Activated T-cell treated with anti-CD3 and anti-CD28 coated beads, Interleukin-2, amount 50 U/mL, for 4 hours (primary cell): Measurements from ENCODE around the gene GTPBP6. TPM values are rescaled to one million over a fixed set of nuclear protein-coding genes. Genes with fewer than 3 reads are reported as not detected.
"Not testable (repeated sequence)": the region's sequence is repeated elsewhere in the genome, so short reads cannot be mapped to it uniquely, and the experiment has no call there.

Experiments used
- ATAC-seq, 2 donors: fragments of 200-7000 bp; cut with Tn5 transposase; one replicate each; pipeline ENCODE4 v1.10.0; 2021
- DNase-seq: peaks from one replicate; pipeline ENCODE4 v3.0.0-alpha.2; 2020
- H3K27me3 Mint-ChIP-seq: one replicate; pipeline ENCODE4 v1.8.0; 2021; ENCODE audit warnings: low read depth, mixed read lengths
- H3K36me3 Mint-ChIP-seq: one replicate; pipeline ENCODE4 v1.8.0; 2022; ENCODE audit warnings: mixed read lengths; ENCODE audit not compliant: insufficient read depth
- H3K4me1 Mint-ChIP-seq: one replicate; pipeline ENCODE4 v1.8.0; 2021; ENCODE audit warnings: low read depth, mixed read lengths
- H3K4me3 Mint-ChIP-seq: one replicate; pipeline ENCODE4 v1.8.0; 2021; ENCODE audit warnings: mild to moderate bottlenecking, moderate library complexity, mixed read lengths
- H3K9me3 Mint-ChIP-seq: one replicate; pipeline ENCODE4 v1.8.0; 2021; ENCODE audit warnings: mixed read lengths
- total RNA-seq, 3 donors: library from RNA; stranded (reverse); gene quantifications; one replicate each; pipeline ENCODE4 v1.2.1, GENCODE V29; 2021

GTPBP6 gene
- total RNA-seq, 3 donors from 2014 or later = 123 to 142 (median 134) TPM

- Mint-ChIP-seq H3K4me3 (no peak overlapping the region), H3K4me1 (peaks cover 3% of the 10 kb centered on the region), H3K27me3 (peaks cover 3% of the 10 kb centered on the region), H3K36me3 (peaks cover 5% of the 10 kb centered on the region), H3K9me3 (no peaks in the 10 kb centered on the region)
- ATAC-seq (no peak), DNase-seq (no peak)
Measured at GRCh38 chrX:334971-335757, 16.6 kb upstream of the GTPBP6 start.

GRCh38 chrX:334331-334891 lies 15.8 kb upstream of the GTPBP6 start:
- Mint-ChIP-seq H3K4me3 (no peak overlapping the region), H3K27me3 (peaks cover 3% of the 10 kb centered on the region), H3K4me1 (peaks cover 3% of the 10 kb centered on the region), H3K36me3 (peaks cover 5% of the 10 kb centered on the region), H3K9me3 (no peaks in the 10 kb centered on the region)
- DNase-seq (no peak), ATAC-seq (no peak)

GRCh38 chrX:333611-334311 lies 15.2 kb upstream of the GTPBP6 start:
- DNase-seq (no peak), ATAC-seq (no peak)
- Mint-ChIP-seq H3K36me3 (peaks cover 5% of the 10 kb centered on the region), H3K9me3 (no peaks in the 10 kb centered on the region), H3K4me1 (peaks cover 3% of the 10 kb centered on the region), H3K4me3 (no peak overlapping the region), H3K27me3 (peaks cover 3% of the 10 kb centered on the region)

- peaks cover 3% of the 10 kb centered on the region for H3K4me1 Mint-ChIP-seq
- no peak overlapping the region for H3K4me3 Mint-ChIP-seq
- no peak for DNase-seq
- H3K9me3 Mint-ChIP-seq = no peaks in the 10 kb centered on the region
- ATAC-seq = no peak
- H3K27me3 Mint-ChIP-seq = peaks cover 3% of the 10 kb centered on the region
- H3K36me3 Mint-ChIP-seq = peaks cover 4% of the 10 kb centered on the region
Measured at GRCh38 chrX:332916-333610, 14.5 kb upstream of the GTPBP6 start.

- Mint-ChIP-seq H3K27me3 (peaks cover 3% of the 10 kb centered on the region), H3K4me3 (no peak overlapping the region), H3K36me3 (peaks cover 3% of the 10 kb centered on the region), H3K9me3 (no peaks in the 10 kb centered on the region), H3K4me1 (peaks cover 3% of the 10 kb centered on the region)
- no peak for DNase-seq
- ATAC-seq = no peak
Measured at GRCh38 chrX:332496-332860, 13.9 kb upstream of the GTPBP6 start.

- Mint-ChIP-seq H3K27me3 (peaks cover 3% of the 10 kb centered on the region), H3K36me3 (peaks cover 3% of the 10 kb centered on the region), H3K4me3 (peak overlapping the region; percentile 42), H3K4me1 (peaks cover 3% of the 10 kb centered on the region), H3K9me3 (no peaks in the 10 kb centered on the region)
- DNase-seq (no peak), ATAC-seq (peak; percentile 12 to 15)
Measured at GRCh38 chrX:331825-332495, 13.4 kb upstream of the GTPBP6 start.

- DNase-seq = no peak
- peak; percentile 64 to 72 for ATAC-seq
- Mint-ChIP-seq H3K36me3 (no peaks in the 10 kb centered on the region), H3K4me3 (peak overlapping the region; percentile 42), H3K9me3 (no peaks in the 10 kb centered on the region), H3K4me1 (peaks cover 3% of the 10 kb centered on the region), H3K27me3 (peaks cover 3% of the 10 kb centered on the region)
Measured at GRCh38 chrX:331151-331824, 12.7 kb upstream of the GTPBP6 start.

GRCh38 chrX:330726-331150 lies 12.1 kb upstream of the GTPBP6 start:
- H3K4me3 Mint-ChIP-seq = no peak overlapping the region
- peaks cover 3% of the 10 kb centered on the region for H3K27me3 Mint-ChIP-seq
- peaks cover 3% of the 10 kb centered on the region for H3K4me1 Mint-ChIP-seq
- no peaks in the 10 kb centered on the region for H3K9me3 Mint-ChIP-seq
- no peaks in the 10 kb centered on the region for H3K36me3 Mint-ChIP-seq
- no peak for DNase-seq
- no peak for ATAC-seq

- DNase-seq, ATAC-seq, H3K4me1 Mint-ChIP-seq, H3K4me3 Mint-ChIP-seq, H3K9me3 Mint-ChIP-seq, H3K27me3 Mint-ChIP-seq, H3K36me3 Mint-ChIP-seq: not testable (repeated sequence)
Measured at GRCh38 chrX:330141-330725, 11.6 kb upstream of the GTPBP6 start.

- Mint-ChIP-seq H3K4me1 (peaks cover 6% of the 10 kb centered on the region), H3K9me3 (no peaks in the 10 kb centered on the region), H3K36me3 (no peaks in the 10 kb centered on the region), H3K27me3 (peaks cover 3% of the 10 kb centered on the region), H3K4me3 (no peak overlapping the region)
- DNase-seq (no peak), ATAC-seq (no peak)
Measured at GRCh38 chrX:329291-329910, 10.8 kb upstream of the GTPBP6 start.

GRCh38 chrX:327660-328126 lies 9.1 kb upstream of the GTPBP6 start:
- Mint-ChIP-seq H3K36me3 (no peaks in the 10 kb centered on the region), H3K4me3 (no peak overlapping the region), H3K27me3 (peaks cover 3% of the 10 kb centered on the region), H3K9me3 (no peaks in the 10 kb centered on the region), H3K4me1 (peaks cover 13% of the 10 kb centered on the region)
- ATAC-seq = no peak
- DNase-seq = no peak

- not testable (repeated sequence) for H3K4me3 Mint-ChIP-seq, H3K27me3 Mint-ChIP-seq, H3K36me3 Mint-ChIP-seq, DNase-seq, ATAC-seq, H3K9me3 Mint-ChIP-seq
- peaks cover 20% of the 10 kb centered on the region for H3K4me1 Mint-ChIP-seq
Measured at GRCh38 chrX:324664-325063, 6.1 kb upstream of the GTPBP6 start.
